WTC11 (cell line): ENCODE results near the gene PAMR1.

ENCODE experiments used
- ATF1 ChIP-seq: sonication (generic); formaldehyde crosslinking; IDR thresholded peaks from 2 replicates; pipeline ENCODE4 v1.8.1; 2023; ENCODE audit warnings: mild to moderate bottlenecking, moderate library complexity, missing genetic modification reagents
- CREB1 ChIP-seq: sonication (generic); formaldehyde crosslinking; IDR thresholded peaks from 2 replicates; pipeline ENCODE4 v1.8.0; 2023; ENCODE audit warnings: mild to moderate bottlenecking, missing genetic modification reagents
- CTCF ChIP-seq: fragments of 200-600 bp; IDR thresholded peaks from 2 replicates; pipeline ENCODE4 v1.8.0; 2022; ENCODE audit warnings: antibody characterized with exemption
- EMX1 ChIP-seq: fragments of 250-450 bp; sonication (Bioruptor Pico); IDR thresholded peaks from 2 replicates; pipeline ENCODE4 v1.8.0; 2021; ENCODE audit warnings: mild to moderate bottlenecking
- ESRRA ChIP-seq: sonication (generic); formaldehyde crosslinking; IDR thresholded peaks from 2 replicates; pipeline ENCODE4 v1.8.1; 2022; ENCODE audit warnings: mild to moderate bottlenecking, missing genetic modification reagents, borderline replicate concordance
- FOXP4 ChIP-seq: sonication (generic); formaldehyde crosslinking; IDR thresholded peaks from 2 replicates; pipeline ENCODE4 v1.8.0; 2022; ENCODE audit warnings: mild to moderate bottlenecking, missing genetic modification reagents
- MAX ChIP-seq: sonication (generic); formaldehyde crosslinking; IDR thresholded peaks from 2 replicates; pipeline ENCODE4 v1.8.0; 2022; ENCODE audit warnings: mild to moderate bottlenecking, missing genetic modification reagents
- NR2C2 ChIP-seq: sonication (generic); formaldehyde crosslinking; IDR thresholded peaks from 2 replicates; pipeline ENCODE4 v1.8.0; 2022; ENCODE audit warnings: mild to moderate bottlenecking, missing genetic modification reagents
- PRDM15 ChIP-seq: sonication (generic); formaldehyde crosslinking; IDR thresholded peaks from 2 replicates; pipeline ENCODE4 v1.8.0; 2022; ENCODE audit warnings: missing genetic modification reagents
- SMAD3 ChIP-seq: sonication (generic); formaldehyde crosslinking; IDR thresholded peaks from 2 replicates; pipeline ENCODE4 v1.8.0; 2022; ENCODE audit warnings: missing genetic modification reagents, mild to moderate bottlenecking, borderline replicate concordance
- TEAD1 ChIP-seq: sonication (generic); formaldehyde crosslinking; IDR thresholded peaks from 2 replicates; pipeline ENCODE4 v1.8.0; 2022; ENCODE audit warnings: mild to moderate bottlenecking, missing genetic modification reagents
- ZNF232 ChIP-seq: sonication (generic); formaldehyde crosslinking; IDR thresholded peaks from 2 replicates; pipeline ENCODE4 v1.8.0; 2022; ENCODE audit warnings: mild to moderate bottlenecking, missing genetic modification reagents
- TF ChIP-seq, protein P1 (sequence below): sonication (generic); formaldehyde crosslinking; IDR thresholded peaks from 2 replicates; pipeline ENCODE4 v1.8.0; 2022; ENCODE audit warnings: mild to moderate bottlenecking, missing genetic modification reagents

DNA sequence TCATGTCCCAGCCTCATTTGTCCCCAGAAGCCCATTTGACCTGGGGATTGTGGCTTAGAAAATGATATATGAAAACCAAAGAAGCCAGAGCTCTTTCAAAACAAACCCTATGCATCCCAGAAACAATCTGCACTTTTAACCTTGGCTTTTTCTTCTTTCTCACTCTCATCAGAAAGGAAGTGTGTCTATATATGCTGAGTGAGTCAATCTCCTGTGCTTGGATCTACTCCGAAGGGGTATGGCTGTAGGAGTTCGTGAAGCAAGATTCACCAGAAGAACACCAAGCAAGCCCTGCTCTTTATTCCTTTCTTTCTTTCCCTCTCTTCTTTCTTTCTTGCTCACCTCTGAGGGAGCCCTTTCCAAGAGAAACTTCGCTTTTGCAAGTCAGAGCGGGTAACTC is 636 bp downstream of the PAMR1 start:
- TF ChIP-seq ESRRA (CRISPR knock-in tag) (no peak), CREB1 (no peak), MAX (CRISPR knock-in tag) (no peak), CTCF (no peak), SMAD3 (CRISPR knock-in tag) (no peak), FOXP4 (CRISPR knock-in tag) (no peak), ATF1 (CRISPR knock-in tag) (no peak), TEAD1 (CRISPR knock-in tag) (no peak), NR2C2 (CRISPR knock-in tag) (no peak), EMX1 (CRISPR knock-in tag) (no peak), PRDM15 (CRISPR knock-in tag) (no peak), ZNF232 (CRISPR knock-in tag) (no peak)
- TF ChIP-seq, protein P1, sequence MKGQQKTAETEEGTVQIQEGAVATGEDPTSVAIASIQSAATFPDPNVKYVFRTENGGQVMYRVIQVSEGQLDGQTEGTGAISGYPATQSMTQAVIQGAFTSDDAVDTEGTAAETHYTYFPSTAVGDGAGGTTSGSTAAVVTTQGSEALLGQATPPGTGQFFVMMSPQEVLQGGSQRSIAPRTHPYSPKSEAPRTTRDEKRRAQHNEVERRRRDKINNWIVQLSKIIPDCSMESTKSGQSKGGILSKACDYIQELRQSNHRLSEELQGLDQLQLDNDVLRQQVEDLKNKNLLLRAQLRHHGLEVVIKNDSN (CRISPR knock-in tag), result no peak
